Neural progenitor cell (in vitro differentiated cells): ENCODE measurements around the gene RADIL. TPM values are rescaled to one million over a fixed set of nuclear protein-coding genes. Genes with fewer than 3 reads are reported as not detected.

Experiments
- DNase-seq: peaks from one replicate; pipeline ENCODE4 v3.0.0-alpha.2; 2016; ENCODE audit warnings: low spot score
- H2AFZ ChIP-seq: fragments of 200-600 bp; sonication (generic); replicated peaks from 2 replicates; pipeline ENCODE4 v1.6.1; 2016; ENCODE audit warnings: antibody characterized with exemption
- H3F3A ChIP-seq: fragments of 200-600 bp; sonication (generic); 2 replicates; pipeline ENCODE4 v1.6.1; 2016; ENCODE audit warnings: antibody characterized with exemption, low read depth
- H3K27ac ChIP-seq: fragments of 200-600 bp; sonication (generic); 2 replicates; pipeline ENCODE4 v1.5.1; 2016; ENCODE audit warnings: mild to moderate bottlenecking
- H3K27me3 ChIP-seq: fragments of 200-600 bp; sonication (generic); 2 replicates; pipeline ENCODE4 v1.6.1; 2016; ENCODE audit warnings: mild to moderate bottlenecking, moderate library complexity
- H3K36me3 ChIP-seq: fragments of 200-600 bp; sonication (generic); 2 replicates; pipeline ENCODE4 v1.5.1; 2016
- H3K4me1 ChIP-seq: fragments of 200-600 bp; sonication (generic); 2 replicates; pipeline ENCODE4 v1.6.1; 2016; ENCODE audit warnings: mixed run types
- H3K4me2 ChIP-seq: fragments of 200-600 bp; sonication (generic); 2 replicates; pipeline ENCODE4 v1.6.1; 2016
- H3K4me3 ChIP-seq: fragments of 200-600 bp; sonication (generic); 2 replicates; pipeline ENCODE4 v1.5.1; 2016
- H3K79me2 ChIP-seq: fragments of 200-600 bp; sonication (generic); 2 replicates; pipeline ENCODE4 v1.6.1; 2016; ENCODE audit warnings: low read depth
- H3K9ac ChIP-seq: fragments of 200-600 bp; sonication (generic); 2 replicates; pipeline ENCODE4 v1.6.1; 2016
- H3K9me3 ChIP-seq: fragments of 200-600 bp; sonication (generic); 2 replicates; pipeline ENCODE4 v1.5.1; 2016; ENCODE audit warnings: low read depth
- H4K20me1 ChIP-seq: fragments of 200-600 bp; sonication (generic); 2 replicates; pipeline ENCODE4 v1.6.1; 2016; ENCODE audit warnings: low read depth
- H3K27ac Mint-ChIP-seq: 3 replicates; pipeline ENCODE4 v1.8.0; 2021; ENCODE audit warnings: mixed read lengths
- H3K27me3 Mint-ChIP-seq: 2 replicates; pipeline ENCODE4 v1.8.0; 2022; ENCODE audit warnings: low read depth, mild to moderate bottlenecking, inconsistent platforms, moderate library complexity, mixed read lengths; ENCODE audit not compliant: insufficient read depth
- H3K36me3 Mint-ChIP-seq: 3 replicates; pipeline ENCODE4 v1.8.0; 2021; ENCODE audit warnings: mixed read lengths
- H3K4me1 Mint-ChIP-seq: 3 replicates; pipeline ENCODE4 v1.8.0; 2021; ENCODE audit warnings: mixed read lengths
- H3K4me3 Mint-ChIP-seq: 3 replicates; pipeline ENCODE4 v1.8.0; 2021; ENCODE audit warnings: mild to moderate bottlenecking, moderate library complexity, mixed read lengths
- H3K9me3 Mint-ChIP-seq: 3 replicates; pipeline ENCODE4 v1.8.0; 2020; ENCODE audit warnings: mixed read lengths
- EZH2 ChIP-seq: fragments of 200-600 bp; sonication (generic); IDR thresholded peaks from 2 replicates; pipeline ENCODE4 v1.6.1; 2017; ENCODE audit warnings: antibody characterized with exemption, mild to moderate bottlenecking, moderate library complexity
- EZH2phosphoT487 ChIP-seq: fragments of 200-600 bp; sonication (generic); IDR thresholded peaks from 2 replicates; pipeline ENCODE4 v1.6.1; 2017; ENCODE audit warnings: antibody characterized with exemption
- total RNA-seq: library from RNA; depleted of rRNA; stranded (reverse); fragments of >200 nt; gene quantifications from 2 replicates; pipeline ENCODE4 v1.2.3, GENCODE V29; 2015; ENCODE audit warnings: low replicate concordance
- TF ChIP-seq, protein P1 (sequence below): fragments of 200-600 bp; sonication (generic); IDR thresholded peaks from 2 replicates; pipeline ENCODE4 v1.5.1; 2017; ENCODE audit warnings: antibody characterized with exemption, mild to moderate bottlenecking

RADIL gene
- total RNA-seq, 1 donor from 2014 or later, result 3.1 TPM

- H3K4me3 ChIP-seq, result no peak overlapping the region
- no peaks in the 10 kb centered on the region for H3K9me3 ChIP-seq
- H2AFZ ChIP-seq, result no peak overlapping the region
- H3K27me3 ChIP-seq, result no peaks in the 10 kb centered on the region
- H3K27ac ChIP-seq, result no peak overlapping the region
- Mint-ChIP-seq H3K4me3 (no peak overlapping the region), H3K9me3 (no peaks in the 10 kb centered on the region), H3K27ac (no peak overlapping the region), H3K4me1 (peaks cover 17% of the 10 kb centered on the region), H3K36me3 (peaks cover 6% of the 10 kb centered on the region), H3K27me3 (peaks cover 2% of the 10 kb centered on the region)
- no peak for DNase-seq
- no peaks in the 10 kb centered on the region for H3K36me3 ChIP-seq
- H3F3A ChIP-seq, result no peaks in the 10 kb centered on the region
- TF ChIP-seq, protein P1, sequence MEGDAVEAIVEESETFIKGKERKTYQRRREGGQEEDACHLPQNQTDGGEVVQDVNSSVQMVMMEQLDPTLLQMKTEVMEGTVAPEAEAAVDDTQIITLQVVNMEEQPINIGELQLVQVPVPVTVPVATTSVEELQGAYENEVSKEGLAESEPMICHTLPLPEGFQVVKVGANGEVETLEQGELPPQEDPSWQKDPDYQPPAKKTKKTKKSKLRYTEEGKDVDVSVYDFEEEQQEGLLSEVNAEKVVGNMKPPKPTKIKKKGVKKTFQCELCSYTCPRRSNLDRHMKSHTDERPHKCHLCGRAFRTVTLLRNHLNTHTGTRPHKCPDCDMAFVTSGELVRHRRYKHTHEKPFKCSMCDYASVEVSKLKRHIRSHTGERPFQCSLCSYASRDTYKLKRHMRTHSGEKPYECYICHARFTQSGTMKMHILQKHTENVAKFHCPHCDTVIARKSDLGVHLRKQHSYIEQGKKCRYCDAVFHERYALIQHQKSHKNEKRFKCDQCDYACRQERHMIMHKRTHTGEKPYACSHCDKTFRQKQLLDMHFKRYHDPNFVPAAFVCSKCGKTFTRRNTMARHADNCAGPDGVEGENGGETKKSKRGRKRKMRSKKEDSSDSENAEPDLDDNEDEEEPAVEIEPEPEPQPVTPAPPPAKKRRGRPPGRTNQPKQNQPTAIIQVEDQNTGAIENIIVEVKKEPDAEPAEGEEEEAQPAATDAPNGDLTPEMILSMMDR, result no peak
- no peak for TF ChIP-seq EZH2phosphoT487
- no peak for TF ChIP-seq EZH2
- H3K9ac ChIP-seq, result no peak overlapping the region
- peaks cover 10% of the 10 kb centered on the region for H3K4me1 ChIP-seq
- H3K4me2 ChIP-seq, result no peak overlapping the region
- no peaks in the 10 kb centered on the region for H4K20me1 ChIP-seq
- no peaks in the 10 kb centered on the region for H3K79me2 ChIP-seq
These were observed 76.4 kb downstream of the RADIL start for GRCh38 chr7:4806983-4807597.

DNA sequence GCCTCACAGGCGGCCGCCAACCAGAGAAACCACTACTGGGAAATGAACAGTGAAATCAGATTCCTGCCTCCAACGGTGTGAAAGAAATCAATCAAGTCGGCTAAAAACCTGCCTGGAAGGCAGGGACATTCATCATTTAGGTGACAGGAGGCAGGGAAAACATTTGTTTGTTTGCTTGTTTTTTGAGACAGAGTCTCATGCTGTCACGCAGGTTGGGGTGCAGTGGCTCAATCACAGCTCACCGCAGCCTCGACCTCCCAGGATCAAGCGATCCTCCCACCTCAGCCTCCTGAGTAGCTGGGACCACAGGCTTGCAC, 77.6 kb downstream of the RADIL start:
- H3K9me3 Mint-ChIP-seq, result no peaks in the 10 kb centered on the region
- H4K20me1 ChIP-seq, result no peaks in the 10 kb centered on the region
- peaks cover 10% of the 10 kb centered on the region for H3K36me3 Mint-ChIP-seq
- no peak overlapping the region for H3K27ac ChIP-seq
- H3K36me3 ChIP-seq, result no peaks in the 10 kb centered on the region
- no peak overlapping the region for H3K27ac Mint-ChIP-seq
- TF ChIP-seq EZH2phosphoT487 (no peak), EZH2 (no peak)
- TF ChIP-seq, protein P1, result no peak
- peaks cover 10% of the 10 kb centered on the region for H3K4me1 ChIP-seq
- no peaks in the 10 kb centered on the region for H3K27me3 ChIP-seq
- H3F3A ChIP-seq, result no peaks in the 10 kb centered on the region
- H3K27me3 Mint-ChIP-seq, result peaks cover 2% of the 10 kb centered on the region
- H3K4me3 ChIP-seq, result no peak overlapping the region
- H3K79me2 ChIP-seq, result no peaks in the 10 kb centered on the region
- H3K9ac ChIP-seq, result no peak overlapping the region
- no peaks in the 10 kb centered on the region for H3K9me3 ChIP-seq
- no peak overlapping the region for H3K4me3 Mint-ChIP-seq
- H3K4me2 ChIP-seq, result no peak overlapping the region
- no peak for DNase-seq
- peaks cover 17% of the 10 kb centered on the region for H3K4me1 Mint-ChIP-seq
- no peak overlapping the region for H2AFZ ChIP-seq

DNA sequence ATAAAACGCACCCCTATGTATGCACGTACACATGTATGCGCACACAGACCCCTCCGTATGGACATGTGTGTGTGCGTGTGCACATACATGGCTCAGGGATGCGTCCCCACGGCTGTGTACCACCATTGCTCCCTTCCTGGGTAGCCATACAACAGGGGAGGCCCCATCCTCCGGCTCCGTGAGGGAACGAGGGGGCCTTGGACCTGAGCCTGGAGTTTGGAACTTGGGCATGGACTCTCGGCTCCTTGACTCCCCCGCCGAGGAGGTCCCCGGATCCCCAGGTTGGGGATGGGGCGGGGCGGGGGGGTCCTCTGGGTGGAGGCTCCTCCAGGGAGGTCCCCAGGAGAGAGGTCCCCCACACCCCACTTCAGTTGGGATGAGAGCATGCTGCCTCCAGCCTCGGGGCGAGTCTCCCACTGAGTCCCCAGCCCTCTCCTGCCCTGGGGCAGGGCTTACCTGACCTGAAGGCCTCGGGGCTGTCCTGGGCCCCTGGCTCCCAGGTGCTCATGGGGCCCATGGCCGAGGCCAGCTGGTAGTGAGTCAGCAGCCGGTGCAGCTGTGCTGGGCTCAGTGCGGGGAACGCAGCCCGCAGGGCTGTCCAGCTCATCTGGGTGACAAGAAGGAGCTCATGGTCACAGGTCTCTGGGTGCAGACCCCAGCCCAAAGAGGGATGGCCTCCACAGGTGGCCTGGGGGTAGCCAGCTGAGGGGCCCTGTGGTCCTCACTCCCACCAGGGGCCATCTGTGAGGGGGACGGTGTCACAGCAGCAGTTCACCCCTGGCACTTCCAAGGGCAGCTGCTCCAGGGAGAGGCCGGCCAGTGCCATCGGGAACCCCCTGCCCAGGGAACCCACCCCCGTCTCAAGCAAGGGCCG, 78.2 kb downstream of the RADIL start:
- H3K27ac ChIP-seq, result no peak overlapping the region
- TF ChIP-seq, protein P1, result no peak
- no peak for TF ChIP-seq EZH2phosphoT487
- TF ChIP-seq EZH2, result no peak
- H3K4me3 Mint-ChIP-seq, result no peak overlapping the region
- no peaks in the 10 kb centered on the region for H3K27me3 ChIP-seq
- H3K27ac Mint-ChIP-seq, result no peak overlapping the region
- no peak overlapping the region for H3K4me2 ChIP-seq
- no peak overlapping the region for H2AFZ ChIP-seq
- H3K36me3 Mint-ChIP-seq, result peaks cover 10% of the 10 kb centered on the region
- H3K4me1 ChIP-seq, result peaks cover 10% of the 10 kb centered on the region
- H3F3A ChIP-seq, result no peaks in the 10 kb centered on the region
- H3K79me2 ChIP-seq, result no peaks in the 10 kb centered on the region
- no peaks in the 10 kb centered on the region for H3K9me3 Mint-ChIP-seq
- peaks cover 2% of the 10 kb centered on the region for H3K27me3 Mint-ChIP-seq
- H4K20me1 ChIP-seq, result no peaks in the 10 kb centered on the region
- no peak for DNase-seq
- H3K9me3 ChIP-seq, result no peaks in the 10 kb centered on the region
- H3K4me3 ChIP-seq, result no peak overlapping the region
- no peaks in the 10 kb centered on the region for H3K36me3 ChIP-seq
- H3K4me1 Mint-ChIP-seq, result peaks cover 17% of the 10 kb centered on the region
- H3K9ac ChIP-seq, result no peak overlapping the region
